Activated naive CD4-positive, alpha-beta T cell treated with anti-CD3 and anti-CD28 coated beads, Interleukin-2, amount 50 U/mL, for 72 hours (primary cell): ENCODE results near the gene IL15. TPM values are rescaled to one million over a fixed set of nuclear protein-coding genes. Genes with fewer than 3 reads are reported as not detected.
A peak's percentile ranks its signal among the peaks of the same experiment; 100 is the strongest.
"Not testable (repeated sequence)": the region's sequence is repeated elsewhere in the genome, so short reads cannot be mapped to it uniquely, and the experiment has no call there.

Experiments
- ATAC-seq, 2 donors: fragments of 150-1000 bp; cut with Tn5 transposase; 2 replicates each; pipeline ENCODE4 v1.10.0; 2021; ENCODE audit warnings: mild to moderate bottlenecking in 2 of 2, moderate library complexity in 2 of 2
- DNase-seq, 2 donors: peaks; one replicate each; pipeline ENCODE4 v3.0.0; 2021 to 2022; ENCODE audit warnings: low spot score in 2 of 2
- H3K27ac Mint-ChIP-seq, 2 donors: one replicate each; pipeline ENCODE4 v1.8.0; 2022; ENCODE audit warnings: mild to moderate bottlenecking in 2 of 2, mixed read lengths in 2 of 2
- H3K36me3 Mint-ChIP-seq, 2 donors: one replicate each; pipeline ENCODE4 v1.8.0; 2022; ENCODE audit warnings: mixed read lengths in 2 of 2
- H3K9me3 Mint-ChIP-seq, 2 donors: one replicate each; pipeline ENCODE4 v1.8.0; 2022; ENCODE audit warnings: mixed read lengths in 2 of 2
- total RNA-seq, 2 donors: library from RNA; stranded (reverse); gene quantifications; one replicate each; pipeline ENCODE4 v1.2.3, GENCODE V29; 2022

Gene IL15
- total RNA-seq, 2 donors from 2014 or later = 1.1 to 1.2 TPM

DNA sequence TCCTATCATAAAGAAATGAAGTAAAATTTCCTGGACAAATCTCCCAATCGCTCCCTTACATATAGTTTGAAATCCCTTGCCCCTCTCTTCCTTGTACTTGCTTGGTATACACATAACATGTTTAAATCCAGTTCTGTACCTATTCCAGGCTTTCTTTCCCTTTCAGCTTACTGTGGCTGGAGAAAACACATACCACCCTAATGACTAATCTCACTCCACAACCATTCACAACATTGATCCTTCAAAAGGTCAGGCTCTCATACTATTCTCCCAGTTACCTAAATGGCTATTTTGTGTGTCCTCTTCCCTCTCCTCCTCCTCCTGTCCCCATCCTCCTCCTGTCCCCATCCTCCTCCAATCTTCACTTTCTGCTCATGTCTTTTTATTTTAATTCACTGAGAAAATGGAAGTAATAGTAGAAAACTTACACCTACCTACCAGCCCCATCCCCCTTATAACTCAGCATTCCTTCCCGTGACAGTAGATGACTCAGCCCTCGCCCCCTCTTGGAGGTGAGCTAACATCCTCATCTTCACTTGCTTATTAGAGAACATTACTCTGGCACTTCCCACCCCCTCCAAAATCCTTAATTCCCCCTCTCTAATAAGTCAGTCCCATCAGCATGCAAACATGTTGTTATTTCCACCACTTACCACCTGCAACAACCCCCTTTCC, 77.5 kb downstream of the IL15 start:
- Mint-ChIP-seq H3K36me3 (no peaks in the 10 kb centered on the region), H3K27ac (no peak overlapping the region), H3K9me3 (peaks cover 0 to 3% of the 10 kb centered on the region in 2 donors)
- ATAC-seq (no peak), DNase-seq (no peak)

DNA sequence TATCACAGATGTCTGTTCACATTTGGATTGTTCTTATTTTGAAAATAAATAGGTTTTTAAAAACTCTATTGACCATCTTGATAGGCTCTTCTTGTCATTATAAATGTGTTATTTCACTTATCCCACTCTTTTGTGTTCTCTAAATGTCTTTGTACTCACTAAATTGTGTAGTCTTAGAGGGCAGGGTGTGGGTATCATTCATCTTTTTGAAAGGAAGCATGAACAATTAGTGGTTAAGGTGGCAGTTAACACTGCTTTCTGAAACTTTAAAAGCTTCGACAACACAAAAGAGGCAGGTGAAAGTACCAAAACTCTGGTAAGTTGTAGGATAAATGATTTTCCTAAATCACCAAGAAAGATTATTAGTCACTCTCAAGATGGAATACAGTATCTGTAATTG, 83.2 kb downstream of the IL15 start:
- ATAC-seq = no peak
- no peak for DNase-seq
- Mint-ChIP-seq H3K9me3 (peaks cover 0 to 3% of the 10 kb centered on the region in 2 donors), H3K27ac (no peak overlapping the region), H3K36me3 (no peaks in the 10 kb centered on the region)

DNA sequence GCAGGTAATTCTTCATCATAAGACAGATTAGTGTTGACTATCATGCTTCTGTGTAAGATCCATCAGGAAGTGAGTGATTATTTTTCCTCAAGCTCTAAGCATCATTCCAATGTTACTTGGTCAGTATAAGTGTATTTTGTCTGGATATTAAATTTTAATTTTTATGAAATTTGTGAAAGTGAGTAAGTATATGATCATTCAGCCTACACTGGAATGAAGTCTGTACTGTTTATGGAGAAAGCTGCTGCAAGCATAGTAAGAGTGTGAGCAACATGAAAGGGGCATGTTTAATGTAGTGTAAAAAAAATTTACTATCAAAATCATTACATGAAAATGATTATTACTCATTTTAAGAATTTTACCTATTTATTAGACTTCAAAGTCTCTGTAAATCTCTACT, 84.8 kb downstream of the IL15 start:
- Mint-ChIP-seq H3K9me3 (peaks cover 0 to 3% of the 10 kb centered on the region in 2 donors), H3K27ac (no peak overlapping the region)
- no peak for DNase-seq

DNA sequence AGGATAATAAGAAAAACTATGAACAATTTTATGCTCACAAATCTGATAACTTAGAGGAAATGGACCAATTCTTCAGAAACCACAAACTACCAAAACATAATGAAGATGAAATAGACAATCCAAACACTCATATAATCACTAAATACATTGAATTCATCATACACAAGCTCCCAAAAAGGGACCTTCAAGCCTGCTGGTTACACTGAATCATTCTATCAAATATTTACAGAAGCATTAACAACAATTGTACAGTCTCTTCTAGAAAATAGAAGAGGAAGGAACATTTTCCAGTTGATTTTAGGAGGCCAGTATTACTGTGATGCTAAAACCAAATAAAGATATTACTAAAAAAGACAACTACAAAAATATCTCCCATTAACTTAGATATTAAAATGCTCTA, 88.3 kb downstream of the IL15 start:
- Mint-ChIP-seq H3K27ac (no peak overlapping the region), H3K9me3 (no peaks in the 10 kb centered on the region), H3K36me3 (no peaks in the 10 kb centered on the region)
- no peak for ATAC-seq
- DNase-seq = no peak

More for the DNA sequence above, 84.8 kb downstream of the IL15 start:
- ATAC-seq = no peak
- no peaks in the 10 kb centered on the region for H3K36me3 Mint-ChIP-seq

DNA sequence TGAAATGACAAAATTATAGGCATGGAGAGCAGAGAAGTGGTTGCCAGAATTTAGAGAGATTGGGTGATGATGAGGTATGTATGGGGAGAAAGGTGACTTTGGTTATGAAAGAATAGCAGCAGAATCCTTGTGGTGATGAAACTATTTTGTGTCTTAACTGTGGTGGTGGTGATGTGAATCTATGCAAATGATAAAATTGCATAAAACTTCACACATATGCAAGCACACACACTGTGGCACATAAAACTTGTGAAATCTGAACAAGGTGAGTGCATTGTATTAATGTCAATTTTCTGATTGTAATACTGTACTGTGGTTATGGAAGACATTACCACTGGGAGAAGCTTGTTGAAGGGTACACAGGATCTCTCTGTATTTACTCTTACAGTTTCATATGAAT, 91.0 kb downstream of the IL15 start:
- DNase-seq (no peak), ATAC-seq (no peak)
- no peaks in the 10 kb centered on the region for H3K9me3 Mint-ChIP-seq
- no peaks in the 10 kb centered on the region for H3K36me3 Mint-ChIP-seq
- no peak overlapping the region for H3K27ac Mint-ChIP-seq

DNA sequence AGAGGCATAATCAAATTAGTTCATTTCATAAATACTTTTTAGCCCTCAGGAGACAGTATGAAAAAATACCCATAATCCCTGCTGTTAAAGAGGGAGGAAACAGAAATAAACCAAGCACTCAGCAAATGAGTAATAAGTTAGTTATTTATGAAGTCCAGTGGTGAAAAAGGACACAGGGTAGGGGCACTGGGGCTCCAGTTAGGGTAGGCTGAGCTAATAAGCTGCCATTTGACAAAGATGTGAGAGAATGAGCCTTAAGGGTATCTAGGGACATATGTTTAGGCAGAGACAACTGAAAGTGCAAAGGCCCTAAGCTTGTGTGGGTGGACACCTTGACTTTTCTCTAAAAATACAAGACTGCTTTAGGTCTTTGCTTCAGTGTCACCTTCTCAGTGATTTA, 94.4 kb downstream of the IL15 start:
- no peak for ATAC-seq
- no peaks in the 10 kb centered on the region for H3K9me3 Mint-ChIP-seq
- H3K36me3 Mint-ChIP-seq = no peaks in the 10 kb centered on the region

DNA sequence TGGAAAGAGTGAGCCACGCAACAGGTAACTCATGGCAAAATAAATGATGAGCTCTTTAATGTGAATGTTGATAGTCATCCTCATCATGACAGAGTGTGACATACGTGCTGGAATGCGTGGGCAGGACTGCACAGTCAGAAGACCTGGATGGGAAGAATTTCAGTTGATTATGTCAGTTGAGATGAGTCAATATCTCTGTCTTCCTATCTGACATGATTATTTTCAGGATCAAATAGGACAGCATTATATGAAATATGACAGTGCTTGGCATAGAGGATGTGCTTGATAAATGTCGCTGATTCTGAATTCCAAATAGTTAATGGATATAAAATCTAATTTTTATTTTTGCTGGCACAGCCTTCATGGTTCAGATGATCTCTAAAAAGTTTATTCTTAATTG, 95.1 kb downstream of the IL15 start:
- H3K9me3 Mint-ChIP-seq = no peaks in the 10 kb centered on the region
- ATAC-seq (no peak), DNase-seq (no peak)
- no peak overlapping the region for H3K27ac Mint-ChIP-seq
- no peaks in the 10 kb centered on the region for H3K36me3 Mint-ChIP-seq

More for the DNA sequence above, 94.4 kb downstream of the IL15 start:
- DNase-seq = no peak
- peak overlapping the region in 1 of 2 donors; percentile 45 for H3K27ac Mint-ChIP-seq

DNA sequence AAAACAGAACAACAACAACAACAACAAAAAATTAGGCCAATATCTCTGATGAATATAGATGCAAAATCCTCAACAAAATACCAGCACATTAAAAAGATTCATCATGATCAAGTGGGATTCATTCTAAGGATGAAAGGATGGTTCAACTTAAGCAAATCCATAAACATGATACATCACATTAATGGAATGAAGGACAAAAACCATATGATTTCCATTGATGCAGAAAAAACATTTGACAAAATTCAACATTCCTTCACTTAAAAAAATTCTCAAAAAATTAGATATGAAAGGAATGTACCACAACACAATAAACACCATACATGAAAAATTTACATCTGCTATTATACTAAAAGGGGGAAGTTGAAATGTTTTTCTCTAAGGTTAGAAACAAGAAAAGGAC, 103.3 kb downstream of the IL15 start:
- Mint-ChIP-seq H3K27ac (no peak overlapping the region), H3K36me3 (no peaks in the 10 kb centered on the region), H3K9me3 (peaks cover 15% of the 10 kb centered on the region in 2 donors)
- no peak for ATAC-seq
- DNase-seq = no peak

DNA sequence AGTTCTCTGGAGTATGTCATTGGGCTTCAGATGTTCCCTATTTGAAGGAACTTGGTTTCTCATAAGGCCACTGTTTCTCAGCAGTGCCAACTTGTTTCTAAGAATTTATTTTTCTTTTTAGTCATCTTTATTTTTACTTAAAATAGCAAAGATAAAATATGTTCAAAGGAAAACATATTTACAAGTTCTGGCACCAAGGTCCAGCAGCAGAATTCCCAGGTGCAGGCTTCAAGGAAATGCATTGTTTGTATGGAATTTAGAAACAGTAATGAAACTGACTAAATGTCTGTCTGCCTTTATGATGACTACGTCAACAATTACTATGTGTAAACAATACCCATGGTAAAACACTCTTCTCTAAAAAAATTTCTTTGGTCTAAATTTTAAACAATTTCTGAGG, 109.6 kb downstream of the IL15 start:
- ATAC-seq (no peak), DNase-seq (no peak)
- Mint-ChIP-seq H3K9me3 (peaks cover 0 to 5% of the 10 kb centered on the region in 2 donors), H3K36me3 (no peaks in the 10 kb centered on the region), H3K27ac (no peak overlapping the region)

DNA sequence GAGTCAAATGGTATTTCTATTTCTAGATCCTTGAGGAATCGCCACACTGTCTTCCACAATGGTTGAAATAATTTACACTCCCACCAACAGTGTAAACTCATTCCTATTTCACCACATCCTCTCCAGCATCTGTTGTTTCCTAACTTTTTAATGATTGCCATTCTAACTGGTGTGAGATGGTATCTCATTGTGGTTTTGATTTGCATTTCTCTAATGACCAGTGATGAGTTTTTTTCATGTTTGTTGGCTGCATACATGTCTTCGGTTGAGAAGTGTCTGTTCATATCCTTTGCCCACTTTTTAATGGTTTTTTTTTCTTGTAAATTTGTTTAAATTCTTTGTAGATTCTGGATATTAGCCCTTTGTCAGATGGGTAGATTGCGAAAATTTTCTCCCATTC, 115.4 kb downstream of the IL15 start:
- not testable (repeated sequence) for DNase-seq, ATAC-seq, H3K27ac Mint-ChIP-seq, H3K9me3 Mint-ChIP-seq, H3K36me3 Mint-ChIP-seq

DNA sequence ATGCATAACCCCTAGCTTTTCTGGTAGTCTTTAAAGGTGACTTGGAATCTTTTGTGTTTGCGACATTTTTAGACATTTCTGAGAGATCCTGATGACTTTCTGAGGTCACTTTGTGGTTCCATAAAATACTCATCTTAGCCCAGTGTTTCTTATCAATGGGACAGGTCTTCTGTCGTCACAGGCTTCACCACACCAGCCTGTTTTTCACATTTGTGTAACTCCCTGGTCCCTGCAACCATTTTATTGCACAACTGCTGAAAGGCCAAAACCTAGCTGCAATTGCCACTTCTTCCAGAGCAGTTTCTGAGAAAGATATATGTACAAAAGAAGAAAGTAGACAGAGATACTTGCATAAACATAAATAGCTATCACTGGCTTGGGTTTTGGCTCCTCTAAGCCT, 120.9 kb downstream of the IL15 start:
- no peaks in the 10 kb centered on the region for H3K9me3 Mint-ChIP-seq
- ATAC-seq (no peak), DNase-seq (no peak)
- no peak overlapping the region for H3K27ac Mint-ChIP-seq
- no peaks in the 10 kb centered on the region for H3K36me3 Mint-ChIP-seq

DNA sequence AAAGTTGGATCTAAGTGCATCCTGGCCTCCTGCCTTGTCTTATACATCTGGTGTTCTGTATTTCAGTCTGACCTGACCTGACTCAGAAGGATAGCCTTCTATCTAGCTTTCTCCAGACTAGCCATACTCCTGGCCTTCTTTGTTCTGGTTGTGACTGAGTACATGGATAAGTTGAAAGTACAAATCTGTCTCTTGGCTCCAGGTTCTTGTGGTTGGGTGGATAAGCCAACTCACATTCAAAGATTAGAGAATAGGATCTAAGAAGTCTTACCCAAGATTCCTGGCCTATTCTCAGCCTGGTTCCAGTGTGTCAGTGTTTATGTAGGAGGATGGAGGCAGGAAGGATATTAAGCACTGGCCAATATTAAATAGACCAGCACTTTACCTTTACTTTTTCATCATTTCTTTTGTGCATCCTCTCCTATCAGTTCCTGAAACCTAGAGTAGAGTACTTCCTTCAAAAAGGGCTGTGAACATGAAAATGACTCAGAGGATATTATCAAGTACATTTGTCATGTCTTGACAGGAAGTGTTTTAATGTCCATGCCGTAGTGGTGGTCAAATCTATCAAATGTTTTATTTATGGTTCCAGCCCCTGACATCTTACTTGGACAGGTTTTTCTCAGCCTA, 123.5 kb downstream of the IL15 start:
- no peak overlapping the region for H3K27ac Mint-ChIP-seq
- H3K9me3 Mint-ChIP-seq = peaks cover 0 to under 1% of the 10 kb centered on the region in 2 donors
- no peak for ATAC-seq
- DNase-seq = no peak
- H3K36me3 Mint-ChIP-seq = no peaks in the 10 kb centered on the region

DNA sequence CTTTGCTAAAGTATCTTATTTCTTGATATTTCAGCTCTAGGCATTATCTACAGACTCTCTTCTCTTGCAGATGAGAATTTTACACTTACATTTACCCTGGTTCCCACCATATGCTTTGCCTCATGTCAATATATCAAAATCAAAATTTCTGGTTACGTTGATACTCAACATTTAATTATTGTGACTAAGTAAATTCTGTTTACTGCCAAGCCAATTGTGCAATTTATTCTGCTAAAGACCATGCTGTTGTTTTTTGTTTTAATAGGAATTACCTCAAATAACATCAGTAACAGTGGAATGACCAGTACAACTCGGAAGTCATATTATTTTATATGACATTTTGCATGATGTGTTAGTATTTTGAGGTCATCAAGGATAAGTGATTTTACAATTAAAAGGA, 125.5 kb downstream of the IL15 start:
- Mint-ChIP-seq H3K9me3 (peaks cover 0 to 5% of the 10 kb centered on the region in 2 donors), H3K36me3 (no peaks in the 10 kb centered on the region), H3K27ac (no peak overlapping the region)
- ATAC-seq (no peak), DNase-seq (no peak)

DNA sequence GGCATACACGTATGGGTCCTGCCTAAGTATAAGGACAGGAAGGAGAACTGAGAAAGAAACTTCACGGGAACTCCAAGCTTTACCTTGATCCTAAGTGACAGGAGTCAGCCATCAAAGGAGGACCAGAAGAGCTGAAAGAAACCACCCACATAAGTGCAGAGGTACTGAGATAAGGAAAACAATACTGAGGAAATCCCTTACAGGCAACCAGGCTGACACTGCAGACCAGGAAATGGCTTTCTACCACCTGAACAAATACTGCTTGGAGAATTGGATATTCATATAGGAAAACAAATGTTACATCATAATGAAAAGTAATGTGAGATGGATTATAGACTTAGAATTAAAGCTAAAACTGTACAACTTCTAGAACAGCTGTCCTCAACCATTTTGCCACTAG, 127.0 kb downstream of the IL15 start:
- DNase-seq = no peak
- ATAC-seq = no peak
- peaks cover 0 to 5% of the 10 kb centered on the region in 2 donors for H3K9me3 Mint-ChIP-seq
- H3K36me3 Mint-ChIP-seq = no peaks in the 10 kb centered on the region
- H3K27ac Mint-ChIP-seq = no peak overlapping the region

DNA sequence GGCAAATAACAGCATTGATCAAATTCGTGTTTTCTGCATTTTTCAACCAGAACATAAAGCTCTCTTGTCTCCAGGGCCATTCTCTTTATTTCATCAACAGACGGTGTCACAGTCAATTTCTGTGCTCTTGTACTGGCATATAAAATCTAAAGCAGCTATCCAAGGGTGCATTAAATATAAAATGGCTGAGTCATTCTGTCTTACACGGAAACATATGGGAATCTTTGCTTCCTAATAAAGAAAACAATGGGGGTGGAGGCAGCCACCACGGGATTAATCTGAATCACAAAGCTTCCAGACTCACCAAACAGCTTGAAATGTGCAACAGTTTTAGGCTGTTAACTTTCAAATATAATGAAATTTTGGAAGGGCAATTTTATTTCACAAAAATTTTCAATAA, 132.6 kb downstream of the IL15 start:
- H3K27ac Mint-ChIP-seq = no peak overlapping the region
- no peaks in the 10 kb centered on the region for H3K36me3 Mint-ChIP-seq
- ATAC-seq = no peak
- peaks cover 0 to 5% of the 10 kb centered on the region in 2 donors for H3K9me3 Mint-ChIP-seq
- no peak for DNase-seq

DNA sequence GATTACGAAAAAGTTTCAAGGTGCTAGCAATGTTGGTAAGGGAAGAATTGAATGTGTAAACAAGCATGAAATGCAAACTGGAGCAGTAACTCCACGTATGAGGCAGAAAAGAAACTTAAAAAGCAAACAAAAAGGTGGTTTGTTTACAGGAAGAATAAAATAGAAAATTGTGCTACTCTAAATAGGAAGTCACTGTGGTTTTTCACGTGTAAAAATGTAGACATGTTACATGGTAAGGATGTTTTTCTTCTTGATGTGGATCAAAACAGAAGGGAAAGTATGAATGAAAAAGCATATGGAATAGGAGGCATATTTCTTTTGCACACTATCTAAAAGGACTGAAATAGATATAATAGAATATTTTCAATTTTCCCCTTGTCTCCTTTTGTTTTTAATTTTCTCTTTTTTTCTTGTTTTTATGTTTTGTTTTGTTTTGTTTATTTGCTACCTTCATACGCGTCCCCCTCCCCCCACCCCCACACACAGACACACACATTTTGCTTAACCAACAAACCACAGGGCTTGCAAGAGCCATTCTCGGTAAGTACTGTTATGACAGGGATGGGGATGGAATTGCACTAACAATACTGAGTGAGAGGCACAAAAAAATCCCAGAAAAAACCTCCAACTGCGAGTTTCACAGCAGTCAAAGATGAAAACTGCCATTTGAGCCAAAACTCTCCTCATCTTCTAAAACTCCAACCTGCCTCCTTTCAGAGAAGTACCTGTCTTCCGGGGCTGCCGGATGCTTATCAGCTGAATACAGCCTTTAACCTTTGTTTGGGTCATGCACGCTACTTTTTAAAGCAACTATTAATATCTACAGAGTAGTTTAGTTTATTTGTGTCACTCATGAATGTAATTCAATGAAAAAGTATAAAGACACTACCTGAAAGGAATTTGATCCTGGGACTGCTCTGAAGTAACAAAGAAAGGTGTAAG, 135.8 kb downstream of the IL15 start:
- ATAC-seq = peak in 1 of 2 donors; percentile 50
- Mint-ChIP-seq H3K9me3 (no peaks in the 10 kb centered on the region), H3K27ac (no peak overlapping the region), H3K36me3 (no peaks in the 10 kb centered on the region)
- DNase-seq = no peak

DNA sequence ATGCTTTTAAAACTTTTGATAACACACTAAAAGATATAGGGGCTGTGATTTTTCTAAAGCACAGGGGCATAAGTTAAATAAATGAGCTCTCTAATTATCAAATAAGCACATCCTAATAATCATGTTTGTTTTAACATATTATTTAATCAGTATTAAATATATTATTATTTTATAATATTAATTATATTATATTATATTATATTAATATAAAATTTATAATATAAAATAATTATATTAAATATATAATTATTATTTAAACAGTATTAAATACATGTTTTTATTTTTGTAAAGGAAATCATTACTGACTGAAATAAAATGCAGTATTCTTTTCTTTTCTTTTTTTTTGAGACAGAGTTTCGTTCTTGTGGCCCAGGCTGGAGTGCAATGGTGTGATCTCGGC, 136.5 kb downstream of the IL15 start:
- Mint-ChIP-seq H3K36me3 (no peaks in the 10 kb centered on the region), H3K27ac (no peak overlapping the region), H3K9me3 (no peaks in the 10 kb centered on the region)
- no peak for DNase-seq
- ATAC-seq = no peak
